GM12874 (cell line): Measurements from ENCODE around the gene IL24.

Experiments
- TF ChIP-seq, protein P1 (sequence below): IDR thresholded peaks from 2 replicates; pipeline ENCODE4 v1.5.1; 2011; ENCODE audit warnings: low read depth, mild to moderate bottlenecking, control low read depth, low read length, moderate library complexity; ENCODE audit not compliant: insufficient read depth

Gene IL24

DNA sequence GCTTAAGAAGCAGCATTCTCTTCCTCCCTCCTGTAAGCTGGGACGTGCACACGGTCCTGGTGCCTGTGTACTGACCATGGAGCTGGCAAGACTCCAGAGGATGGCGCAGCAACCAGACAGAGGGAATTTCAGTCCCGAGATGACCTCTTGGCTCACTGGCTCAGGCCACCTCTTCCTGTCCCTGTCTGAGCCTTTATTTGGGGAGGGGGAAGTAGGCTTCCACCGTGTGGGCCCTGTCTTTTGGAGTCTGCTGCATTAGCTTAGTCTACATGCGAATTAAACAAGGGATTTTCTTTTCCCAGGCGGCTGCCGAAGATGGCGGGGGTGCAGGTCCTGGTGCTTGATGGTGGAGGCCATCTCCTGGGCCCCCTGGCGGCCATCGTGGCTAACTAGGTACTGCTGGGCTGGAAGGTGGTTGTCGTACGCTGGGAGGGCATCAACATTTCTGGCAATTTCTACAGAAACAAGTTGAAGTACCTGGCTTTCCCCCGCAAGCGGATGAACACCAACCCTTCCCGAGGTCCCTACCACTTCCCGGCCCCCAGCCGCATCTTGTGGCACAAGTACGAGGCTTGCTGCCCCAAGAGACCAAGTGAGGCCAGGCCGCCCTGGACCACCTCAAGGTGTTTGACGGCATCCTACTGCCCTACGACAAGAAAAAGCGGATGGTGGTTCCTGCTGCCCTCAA lies 10.2 kb downstream of the IL24 start:
- TF ChIP-seq, protein P1, sequence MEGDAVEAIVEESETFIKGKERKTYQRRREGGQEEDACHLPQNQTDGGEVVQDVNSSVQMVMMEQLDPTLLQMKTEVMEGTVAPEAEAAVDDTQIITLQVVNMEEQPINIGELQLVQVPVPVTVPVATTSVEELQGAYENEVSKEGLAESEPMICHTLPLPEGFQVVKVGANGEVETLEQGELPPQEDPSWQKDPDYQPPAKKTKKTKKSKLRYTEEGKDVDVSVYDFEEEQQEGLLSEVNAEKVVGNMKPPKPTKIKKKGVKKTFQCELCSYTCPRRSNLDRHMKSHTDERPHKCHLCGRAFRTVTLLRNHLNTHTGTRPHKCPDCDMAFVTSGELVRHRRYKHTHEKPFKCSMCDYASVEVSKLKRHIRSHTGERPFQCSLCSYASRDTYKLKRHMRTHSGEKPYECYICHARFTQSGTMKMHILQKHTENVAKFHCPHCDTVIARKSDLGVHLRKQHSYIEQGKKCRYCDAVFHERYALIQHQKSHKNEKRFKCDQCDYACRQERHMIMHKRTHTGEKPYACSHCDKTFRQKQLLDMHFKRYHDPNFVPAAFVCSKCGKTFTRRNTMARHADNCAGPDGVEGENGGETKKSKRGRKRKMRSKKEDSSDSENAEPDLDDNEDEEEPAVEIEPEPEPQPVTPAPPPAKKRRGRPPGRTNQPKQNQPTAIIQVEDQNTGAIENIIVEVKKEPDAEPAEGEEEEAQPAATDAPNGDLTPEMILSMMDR: no peak

- TF ChIP-seq, protein P1: no peak
Measured at GRCh38 chr1:206908038-206908437, 10.8 kb downstream of the IL24 start.

DNA sequence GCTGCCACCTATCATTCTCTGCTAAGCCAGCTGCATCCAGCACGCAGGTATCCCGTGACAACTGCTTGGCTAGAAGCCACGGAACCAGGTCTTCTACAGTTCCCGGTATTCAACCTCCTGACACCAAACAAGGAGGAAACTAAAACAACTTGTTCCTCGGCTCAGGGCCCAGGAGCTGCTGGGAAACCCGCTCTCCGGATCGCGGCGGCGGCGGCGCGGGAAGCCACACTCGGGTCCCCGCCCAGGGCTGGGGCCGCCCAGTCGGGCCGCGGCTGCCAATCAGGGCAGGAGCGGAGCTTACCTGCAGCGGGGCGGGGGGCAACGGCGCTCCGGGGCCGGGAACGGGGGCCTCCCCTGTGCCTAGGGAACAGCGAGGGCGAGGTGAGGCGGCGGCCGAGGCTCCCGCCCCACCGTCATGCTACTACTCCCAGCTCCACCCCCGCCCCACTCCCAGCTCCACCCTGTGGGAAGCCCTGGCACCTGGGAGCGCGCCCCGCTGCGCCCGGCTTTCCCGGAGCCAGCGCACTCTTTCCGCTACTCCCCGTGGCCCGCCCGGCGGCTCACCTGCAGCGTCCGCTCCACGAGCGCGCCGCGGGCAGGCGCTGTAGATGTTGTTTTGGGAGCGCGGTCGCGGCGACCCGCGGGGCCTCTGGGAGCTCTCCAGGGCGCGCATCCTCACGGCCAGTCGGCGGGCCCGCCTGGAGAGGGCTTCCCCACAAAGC lies 12.1 kb downstream of the IL24 start:
- TF ChIP-seq, protein P1: no peak

DNA sequence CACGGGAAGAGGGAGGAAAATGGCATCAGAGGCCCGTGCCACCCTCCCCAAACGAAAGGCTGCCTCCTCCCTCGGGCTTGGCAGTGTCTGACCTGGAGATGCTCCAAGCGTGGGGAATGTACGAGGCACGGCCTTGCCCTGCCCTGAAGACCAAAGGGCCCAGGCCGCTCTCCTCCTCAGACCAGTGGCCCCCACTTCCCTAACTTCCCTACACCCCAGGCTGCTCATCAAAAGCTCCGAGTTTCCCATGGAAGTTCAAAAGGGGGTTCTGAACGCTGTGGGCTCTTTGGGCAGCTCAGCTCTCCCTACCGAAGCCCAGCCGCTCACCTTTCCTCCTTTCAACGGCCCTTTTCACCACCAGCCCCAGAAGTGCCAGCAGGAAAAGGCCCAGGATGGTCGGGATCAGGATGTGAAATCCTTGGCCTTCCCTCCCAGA lies 12.7 kb downstream of the IL24 start:
- TF ChIP-seq, protein P1: no peak

GRCh38 chr1:206911064-206911663 lies 13.9 kb downstream of the IL24 start:
- TF ChIP-seq, protein P1: peak; percentile 51; the same call in 1 of the 2 replicates

- TF ChIP-seq, protein P1: peak; percentile 72
Measured at GRCh38 chr1:206912445-206913095, 15.3 kb downstream of the IL24 start.
